G401 (cell line): Measurements from ENCODE around the gene FILIP1L. TPM values are rescaled to one million over a fixed set of nuclear protein-coding genes. Genes with fewer than 3 reads are reported as not detected.
A peak's percentile ranks its signal among the peaks of the same experiment; 100 is the strongest.
"Not testable (repeated sequence)": the region's sequence is repeated elsewhere in the genome, so short reads cannot be mapped to it uniquely, and the experiment has no call there.

Experiments used
- DNase-seq: peaks from one replicate; pipeline ENCODE4 v3.0.0-alpha.2; 2015; ENCODE audit warnings: low spot score
- in situ Hi-C: cut with HindIII; loops from 2 replicates; pipeline ENCODE4 v1.10.0; 2016; ENCODE audit warnings: low sequenced_read_pairs, mixed read lengths
- total RNA-seq: library from RNA; depleted of rRNA; stranded (reverse); fragments of >200 nt; shearing (Covaris generic); gene quantifications from 2 replicates; pipeline ENCODE4 v1.2.3, GENCODE V29; 2014

The FILIP1L gene
- total RNA-seq, 1 experiment from 2014 or later = 3.7 TPM

- DNase-seq = no peak
- in situ Hi-C loops = no loop called here
These were observed 60.2 kb downstream of the FILIP1L start for GRCh38 chr3:100053951-100054620.

DNA sequence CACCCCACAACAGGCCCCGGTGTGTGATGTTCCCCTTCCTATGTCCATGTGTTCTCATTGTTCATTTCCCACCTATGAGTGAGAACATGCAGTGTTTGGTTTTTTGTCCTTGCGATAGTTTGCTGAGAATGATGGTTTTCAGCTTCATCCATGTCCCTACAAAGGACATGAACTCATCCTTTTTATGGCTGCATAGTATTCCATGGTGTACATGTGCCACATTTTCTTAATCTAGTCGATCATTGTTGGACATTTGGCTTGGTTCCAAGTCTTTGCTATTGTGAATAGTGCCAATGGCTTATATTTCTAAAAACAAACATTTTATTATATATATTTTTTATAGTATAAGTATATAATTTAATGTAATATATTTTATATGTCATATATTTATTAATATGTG lies 62.8 kb downstream of the FILIP1L start:
- DNase-seq, in situ Hi-C loops: not testable (repeated sequence)

DNA sequence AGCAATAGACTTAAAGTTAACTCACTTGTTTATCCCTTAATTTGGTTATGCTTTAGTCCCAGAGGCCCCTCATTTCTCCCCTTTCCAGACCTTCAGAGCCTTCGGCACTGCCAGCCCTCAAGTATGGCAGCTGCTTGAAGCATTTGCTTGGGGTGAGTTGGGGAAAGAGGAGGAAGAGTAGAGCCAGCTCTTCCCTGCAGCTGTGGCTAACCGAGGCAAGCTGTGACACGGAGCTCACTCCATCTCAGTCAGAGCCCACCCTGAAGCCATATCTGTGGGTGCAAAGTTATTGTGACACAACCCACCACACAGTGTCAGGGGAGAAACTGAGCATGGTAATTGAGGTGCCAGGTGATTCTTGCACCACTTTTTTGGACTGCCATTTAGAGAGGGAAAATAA lies 66.1 kb downstream of the FILIP1L start:
- in situ Hi-C loops = no loop called here
- no peak for DNase-seq

GRCh38 chr3:100047455-100048141 lies 66.7 kb downstream of the FILIP1L start:
- in situ Hi-C loops = no loop called here
- no peak for DNase-seq

GRCh38 chr3:100046986-100047385 lies 67.3 kb downstream of the FILIP1L start:
- in situ Hi-C loops = no loop called here
- no peak for DNase-seq

- DNase-seq = no peak
- in situ Hi-C loops = no loop called here
These were observed 68.6 kb downstream of the FILIP1L start for GRCh38 chr3:100045696-100046095.

DNA sequence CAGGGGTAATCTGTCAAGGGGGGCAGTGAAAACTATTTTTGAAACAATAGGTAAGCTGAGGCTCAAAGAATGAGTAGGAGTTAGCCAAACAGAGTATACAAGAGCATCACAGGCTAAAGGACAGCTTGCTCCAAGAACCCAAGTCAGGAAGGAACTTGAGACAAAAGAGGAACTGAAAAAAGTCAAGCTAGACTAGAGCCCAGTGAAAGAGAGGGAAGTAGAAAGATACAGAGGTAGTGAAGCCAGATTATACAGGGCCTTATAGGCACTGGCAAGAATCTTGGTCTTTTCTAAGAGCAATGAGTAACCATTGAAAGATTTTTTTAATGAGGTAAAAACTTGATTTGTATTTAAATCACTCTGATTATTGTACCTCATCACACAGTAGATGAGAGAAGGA lies 69.9 kb downstream of the FILIP1L start:
- in situ Hi-C loops = no loop called here
- no peak for DNase-seq

- DNase-seq = no peak
- in situ Hi-C loops = no loop called here
These were observed 71.0 kb downstream of the FILIP1L start for GRCh38 chr3:100043271-100043670.

- no peak for DNase-seq
- in situ Hi-C loops = no loop called here
These were observed 71.9 kb downstream of the FILIP1L start for GRCh38 chr3:100042166-100042981.

- in situ Hi-C loops = no loop called here
- no peak for DNase-seq
These were observed 73.0 kb downstream of the FILIP1L start for GRCh38 chr3:100041328-100041749.

DNA sequence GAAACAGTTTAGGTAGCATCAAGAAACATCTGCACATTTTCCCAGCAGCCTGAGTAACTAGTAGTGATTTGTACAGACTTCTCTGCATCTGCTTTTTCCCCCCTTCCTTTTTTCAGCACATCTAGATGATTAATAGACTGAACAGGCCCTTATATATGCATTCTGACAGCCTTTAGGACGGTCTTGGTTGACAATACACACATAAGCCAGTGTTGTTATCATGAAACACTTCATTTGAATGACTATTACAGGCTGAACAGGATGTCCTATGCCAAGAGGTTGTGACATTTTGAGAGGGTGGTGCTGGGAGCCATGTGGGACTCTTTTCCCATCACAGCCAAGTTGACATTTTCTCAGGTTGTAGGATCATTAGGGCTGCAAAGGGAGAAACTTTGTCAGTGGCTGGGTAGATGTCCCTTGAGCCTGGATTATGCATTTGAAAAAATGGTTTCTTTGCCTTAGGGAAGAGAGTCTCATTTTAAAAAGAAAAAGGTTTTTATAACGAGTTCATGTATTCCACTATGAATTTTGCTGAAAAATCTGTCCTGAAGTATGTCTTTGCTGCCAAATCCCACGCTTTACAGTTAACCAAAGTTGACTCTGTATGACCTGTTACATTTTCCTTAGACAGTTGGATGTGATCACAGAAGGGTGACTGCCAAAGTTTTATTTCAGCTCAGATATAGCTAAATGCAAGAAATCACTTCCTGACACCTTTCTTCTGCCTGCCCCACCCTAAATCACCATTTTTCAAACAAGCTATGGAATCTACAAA lies 73.7 kb downstream of the FILIP1L start:
- in situ Hi-C loops = no loop called here
- DNase-seq = no peak

DNA sequence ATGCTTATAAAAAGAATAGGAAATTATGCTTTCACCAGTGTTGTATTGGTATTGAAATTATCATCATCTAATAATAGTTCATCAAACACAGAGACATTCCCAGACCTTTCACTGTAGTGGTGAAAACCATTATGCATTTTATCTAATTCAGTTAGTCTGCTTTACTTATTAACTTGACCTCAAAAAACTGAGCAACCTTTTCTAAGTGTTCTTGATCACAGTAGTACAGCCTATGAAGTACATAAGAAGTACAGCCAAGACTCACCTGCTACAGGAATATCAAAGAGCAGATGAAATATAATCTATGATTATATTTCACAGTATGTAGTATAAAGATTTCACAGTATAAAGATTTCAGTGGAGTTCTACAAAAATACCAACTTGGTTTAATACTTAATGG lies 75.2 kb downstream of the FILIP1L start:
- in situ Hi-C loops = no loop called here
- DNase-seq = no peak

DNA sequence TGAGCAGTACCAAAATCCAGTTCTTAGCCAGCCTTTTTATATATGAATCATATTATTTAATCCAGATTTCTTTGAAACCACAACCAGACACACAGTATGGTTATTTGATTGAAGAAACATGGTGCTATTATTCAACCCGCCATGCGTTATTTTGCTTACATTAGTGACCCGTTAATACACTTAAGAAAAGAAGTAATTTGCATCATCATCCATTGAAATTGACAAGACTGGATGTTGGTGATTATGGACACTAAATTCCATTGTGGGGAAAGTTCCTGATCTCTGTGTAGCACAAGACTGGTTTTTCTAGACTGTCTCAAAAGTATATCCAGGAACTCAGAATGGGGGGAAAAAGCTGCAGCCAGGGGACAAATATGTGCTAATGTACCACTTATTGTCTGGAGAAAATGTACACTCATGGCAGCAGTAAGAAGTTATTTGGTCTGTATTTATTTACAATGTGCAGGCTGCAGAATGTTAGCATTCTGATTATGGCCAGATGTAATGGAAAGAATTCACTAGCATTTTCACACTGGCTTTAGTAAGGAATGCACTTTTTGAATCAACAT lies 80.3 kb downstream of the FILIP1L start:
- in situ Hi-C loops = no loop called here
- DNase-seq = no peak

DNA sequence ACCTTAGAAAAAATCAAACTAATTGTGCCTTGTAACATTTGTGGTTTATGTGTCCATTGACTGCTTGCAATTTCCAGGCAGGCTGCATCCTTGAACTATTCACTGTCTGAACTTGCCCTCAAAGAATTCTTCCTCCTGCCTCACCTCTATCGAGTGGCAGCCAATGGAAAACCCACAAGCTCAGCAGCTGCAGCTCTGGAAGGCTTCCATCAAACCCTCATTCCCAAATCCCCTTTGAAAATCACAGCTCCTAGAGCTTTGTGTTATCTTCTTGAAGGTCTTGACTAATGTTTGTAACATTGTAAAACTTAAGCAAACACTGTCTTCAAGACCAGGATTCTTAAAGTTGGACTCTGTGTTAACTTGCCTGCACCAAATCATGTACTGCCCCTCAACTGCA lies 81.1 kb downstream of the FILIP1L start:
- DNase-seq = no peak
- in situ Hi-C loops = no loop called here

- DNase-seq = peak; percentile 50
These were observed 82.1 kb downstream of the FILIP1L start for GRCh38 chr3:100032243-100032642.

GRCh38 chr3:100030914-100031425 lies 83.3 kb downstream of the FILIP1L start:
- DNase-seq = no peak
- in situ Hi-C loops = no loop called here

More at GRCh38 chr3:100032243-100032642, 82.1 kb downstream of the FILIP1L start:
- in situ Hi-C loops = no loop called here

DNA sequence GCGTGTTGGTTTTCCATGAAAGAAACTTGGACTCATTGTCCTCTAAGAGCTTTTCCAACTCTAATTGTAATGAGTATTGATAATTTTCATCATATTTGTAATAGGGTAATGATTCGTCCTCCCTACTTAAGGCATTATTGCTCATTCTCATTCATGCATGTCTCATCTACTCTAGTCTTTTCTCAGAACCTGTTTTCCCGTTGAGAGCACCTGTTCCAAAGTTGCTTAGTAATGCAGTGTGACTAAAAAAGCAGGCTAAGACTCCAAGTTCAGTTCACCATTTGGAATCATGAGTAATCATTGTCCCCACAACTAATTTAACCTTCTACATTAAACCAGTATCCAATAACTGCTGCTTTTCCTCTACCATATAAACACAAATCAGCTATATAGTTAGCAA lies 84.0 kb downstream of the FILIP1L start:
- peak; percentile 41 for DNase-seq
- in situ Hi-C loops = no loop called here

GRCh38 chr3:100029689-100030088 lies 84.6 kb downstream of the FILIP1L start:
- no peak for DNase-seq
- in situ Hi-C loops = no loop called here

GRCh38 chr3:100029052-100029451 lies 85.2 kb downstream of the FILIP1L start:
- in situ Hi-C loops = no loop called here
- no peak for DNase-seq
